Ishikawa (cell line): ENCODE data around the gene NAV2.

ENCODE experiments used
- CEBPB ChIP-seq: IDR thresholded peaks from 2 replicates; pipeline ENCODE4 v1.6.1; 2012
- EGR1 ChIP-seq: IDR thresholded peaks from 2 replicates; pipeline ENCODE4 v1.6.1; 2012
- EP300 ChIP-seq: IDR thresholded peaks from 2 replicates; pipeline ENCODE4 v1.6.1; 2012; ENCODE audit warnings: borderline replicate concordance
- NFIC ChIP-seq: IDR thresholded peaks from 2 replicates; pipeline ENCODE4 v1.6.1; 2012
- RAD21 ChIP-seq: IDR thresholded peaks from 2 replicates; pipeline ENCODE4 v1.6.1; 2012; ENCODE audit warnings: low read depth
- TEAD4 ChIP-seq: IDR thresholded peaks from 2 replicates; pipeline ENCODE4 v1.6.1; 2012
- YY1 ChIP-seq: IDR thresholded peaks from 2 replicates; pipeline ENCODE4 v1.6.1; 2012; ENCODE audit warnings: low read depth
- ZBTB7A ChIP-seq: IDR thresholded peaks from 2 replicates; pipeline ENCODE4 v1.6.1; 2012; ENCODE audit warnings: low read depth
- TF ChIP-seq, protein P1 (sequence below): IDR thresholded peaks from 2 replicates; pipeline ENCODE4 v1.6.1; 2012
- TF ChIP-seq, protein P2 (sequence below): IDR thresholded peaks from 2 replicates; pipeline ENCODE4 v1.6.1; 2012

DNA sequence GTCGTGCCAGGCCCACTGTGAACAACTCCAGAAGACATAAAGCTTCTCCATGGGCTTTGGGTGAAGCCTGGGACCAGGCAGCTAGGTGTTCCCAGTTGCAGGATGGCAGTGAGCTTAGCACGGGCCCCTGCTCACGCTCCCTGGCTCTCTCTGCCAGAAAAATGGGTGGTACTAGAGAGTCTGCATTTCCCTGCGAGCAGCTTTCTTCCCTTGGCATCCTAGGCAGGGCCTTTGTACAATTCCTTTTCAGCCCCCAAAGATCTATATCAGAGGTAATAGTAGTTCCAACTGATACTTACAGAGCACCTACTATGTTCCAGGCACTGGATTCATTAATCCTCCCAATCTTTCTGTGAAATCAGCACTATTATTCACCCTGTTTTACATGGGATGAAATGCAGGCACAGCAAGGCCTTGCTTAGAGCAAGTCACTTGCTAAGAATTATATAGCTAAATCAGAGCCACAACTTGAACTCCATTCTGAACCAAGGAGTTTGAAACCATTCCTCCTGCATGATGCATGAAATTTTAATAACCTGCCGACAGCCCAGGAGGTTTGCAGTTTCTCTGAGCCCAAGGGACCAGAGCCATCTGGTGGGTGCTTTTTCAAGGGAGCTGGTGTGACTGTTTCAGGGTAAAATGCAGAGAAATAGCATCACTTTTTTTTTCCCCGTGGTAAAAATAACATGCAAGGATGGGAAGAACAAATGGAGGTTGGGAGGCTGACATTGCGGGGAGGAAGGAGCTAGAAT is 22.7 kb downstream of the NAV2 start:
- TF ChIP-seq RAD21 (no peak), CEBPB (no peak), EP300 (no peak), YY1 (no peak), TEAD4 (no peak), ZBTB7A (no peak), EGR1 (no peak), NFIC (no peak)
- TF ChIP-seq, protein P1, sequence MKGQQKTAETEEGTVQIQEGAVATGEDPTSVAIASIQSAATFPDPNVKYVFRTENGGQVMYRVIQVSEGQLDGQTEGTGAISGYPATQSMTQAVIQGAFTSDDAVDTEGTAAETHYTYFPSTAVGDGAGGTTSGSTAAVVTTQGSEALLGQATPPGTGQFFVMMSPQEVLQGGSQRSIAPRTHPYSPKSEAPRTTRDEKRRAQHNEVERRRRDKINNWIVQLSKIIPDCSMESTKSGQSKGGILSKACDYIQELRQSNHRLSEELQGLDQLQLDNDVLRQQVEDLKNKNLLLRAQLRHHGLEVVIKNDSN, result no peak
- TF ChIP-seq, protein P2, sequence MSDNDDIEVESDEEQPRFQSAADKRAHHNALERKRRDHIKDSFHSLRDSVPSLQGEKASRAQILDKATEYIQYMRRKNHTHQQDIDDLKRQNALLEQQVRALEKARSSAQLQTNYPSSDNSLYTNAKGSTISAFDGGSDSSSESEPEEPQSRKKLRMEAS, result no peak
